ENCODE measurements around the gene STX18. TPM values are rescaled to one million over a fixed set of nuclear protein-coding genes. Genes with fewer than 3 reads are reported as not detected.

Gene STX18
- total and polyA plus RNA-seq, 2 experiments from 2014 or later, result 15.9 to 18.1 TPM

GRCh38 chr4:4415107-4415805, 126.6 kb downstream of the STX18 start:
- TF ChIP-seq CTCF (conservative IDR thresholded peaks at IDR 0.05; ENCODE audit: low read depth in 2 of 2), result no peak
- no peak for TF ChIP-seq EZH2 (IDR thresholded peaks at IDR 0.05; ENCODE audit: low read depth, unreplicated experiment)
- no peak for TF ChIP-seq ZNF114 (CRISPR knock-in tag; IDR thresholded peaks at IDR 0.05)
- TF ChIP-seq ETS1 (IDR thresholded peaks at IDR 0.05), result no peak
- no peak for TF ChIP-seq NANOG (IDR thresholded peaks at IDR 0.05; ENCODE audit: borderline replicate concordance)
- TF ChIP-seq REST (IDR thresholded peaks at IDR 0.05; ENCODE audit: unreplicated experiment), result no peak
- TF ChIP-seq ZNF462 (CRISPR knock-in tag; IDR thresholded peaks at IDR 0.05), result no peak
- no peak for TF ChIP-seq JUNB (IDR thresholded peaks at IDR 0.05; ENCODE audit: unreplicated experiment)
- no peak for TF ChIP-seq CREB1 (CRISPR knock-in tag; IDR thresholded peaks at IDR 0.05; ENCODE audit: low read depth)
- no peak for TF ChIP-seq STAT1 (IDR thresholded peaks at IDR 0.05; ENCODE audit: unreplicated experiment)
- TF ChIP-seq EZH2phosphoT487 (IDR thresholded peaks at IDR 0.05; ENCODE audit: unreplicated experiment), result no peak
- TF ChIP-seq POLR2AphosphoS5 (IDR thresholded peaks at IDR 0.05; ENCODE audit: low read depth), result no peak
- no peak for TF ChIP-seq ZNF331 (CRISPR knock-in tag; IDR thresholded peaks at IDR 0.05; ENCODE audit: low read depth)
- peaks cover 2% of the 10 kb centered on the region; the same call in 2 of the 3 replicates for H3K9me3 Mint-ChIP-seq
- H3K79me2 ChIP-seq (replicated peaks; ENCODE audit: insufficient read depth), result no peaks in the 10 kb centered on the region
- no peaks in the 10 kb centered on the region for H3K9me2 ChIP-seq (ENCODE audit: insufficient read depth)
- ATAC-seq (no peak), DNase-seq (ENCODE audit: low spot score) (no peak)
- H3K4me2 ChIP-seq, result no peak overlapping the region
- no peak overlapping the region for H3K4me3 Mint-ChIP-seq
- no peaks in the 10 kb centered on the region for H3F3A ChIP-seq (replicated peaks; ENCODE audit: low read depth)
- 0 out of 2 replicates have a peak, but pooled peaks cover 4% of the 10 kb centered on the region for H3K36me3 ChIP-seq (ENCODE audit: insufficient read depth)
- no peaks in the 10 kb centered on the region for H4K20me1 ChIP-seq (replicated peaks; ENCODE audit: insufficient read depth)
- H2AFZ ChIP-seq, result no peak overlapping the region
- H3K4me1 Mint-ChIP-seq, result peaks cover 10% of the 10 kb centered on the region; the same call in 2 of the 3 replicates
- no peaks in the 10 kb centered on the region for H3K27me3 ChIP-seq (ENCODE audit: insufficient read depth)
- H3K27ac Mint-ChIP-seq, result no peak overlapping the region
- no peak overlapping the region for H3K4me3 ChIP-seq
- H3K4me1 ChIP-seq (ENCODE audit: insufficient read depth), result no peaks in the 10 kb centered on the region
- H3K27me3 Mint-ChIP-seq (ENCODE audit: insufficient read depth, low read depth, poor library complexity), result peaks cover 5% of the 10 kb centered on the region
- peaks cover 40% of the 10 kb centered on the region for H3K36me3 Mint-ChIP-seq (ENCODE audit: low read depth)
- H3K27ac ChIP-seq (ENCODE audit: low read depth), result no peak overlapping the region
